CD14-positive monocyte (primary cell): ENCODE data around the gene CDIP1. TPM values are rescaled to one million over a fixed set of nuclear protein-coding genes. Genes with fewer than 3 reads are reported as not detected.

ENCODE experiments used
- DNase-seq, 3 donors: peaks; one replicate each; pipeline ENCODE4 v3.0.0-alpha.2; 2011 to 2022
- H2AFZ ChIP-seq: 2 replicates; pipeline ENCODE4 v1.6.0; 2012; ENCODE audit warnings: mild to moderate bottlenecking, low read depth, low read length, inconsistent platforms; ENCODE audit not compliant: insufficient read depth, poor library complexity, severe bottlenecking
- H3K27ac ChIP-seq, 2 donors: 1 replicate in 1 of 2; 2 replicates in 1 of 2; pipeline ENCODE4 v1.5.1; 2012 to 2013; ENCODE audit warnings: low read length in 2 of 2, control low read depth in 1 of 2, inconsistent platforms in 1 of 2, low read depth in 1 of 2, mild to moderate bottlenecking in 1 of 2
- H3K27me3 ChIP-seq, 2 donors: one replicate each; pipeline versions ENCODE4 v1.6.0 to v1.6.1; 2011 to 2013; ENCODE audit warnings: low read length in 2 of 2; ENCODE audit not compliant: control insufficient read depth in 2 of 2, insufficient read depth in 2 of 2
- H3K36me3 ChIP-seq, 2 donors: replicated peaks in 1 of 2; 1 replicate in 1 of 2; 2 replicates in 1 of 2; pipeline versions ENCODE4 v1.5.1 to v1.6.1; 2012 to 2013; ENCODE audit warnings: low read length in 2 of 2, control low read depth in 1 of 2, inconsistent platforms in 1 of 2, mild to moderate bottlenecking in 1 of 2; ENCODE audit not compliant: insufficient read depth in 2 of 2, control insufficient read depth in 1 of 2
- H3K4me1 ChIP-seq, 2 donors: 1 replicate in 1 of 2; 2 replicates in 1 of 2; pipeline versions ENCODE4 v1.5.1 to v1.6.1; 2012 to 2013; ENCODE audit warnings: low read length in 2 of 2, control low read depth in 1 of 2, inconsistent platforms in 1 of 2, mild to moderate bottlenecking in 1 of 2, moderate library complexity in 1 of 2; ENCODE audit not compliant: insufficient read depth in 2 of 2, control insufficient read depth in 1 of 2
- H3K4me2 ChIP-seq: replicated peaks from 2 replicates; pipeline ENCODE3; 2012; ENCODE audit warnings: low read length, moderate library complexity, mild to moderate bottlenecking; ENCODE audit not compliant: poor library complexity, severe bottlenecking; ENCODE audit errors: extremely low read depth
- H3K4me3 ChIP-seq, 3 experiments: fragments of 200-600 bp in 1 of 3; sonication (generic) in 1 of 3; replicated peaks in 1 of 3; 1 replicate in 2 of 3; 2 replicates in 1 of 3; pipeline ENCODE4 v1.5.1; 2011 to 2013; ENCODE audit warnings: low read length in 3 of 3, mild to moderate bottlenecking in 3 of 3, control low read depth in 2 of 3, low read depth in 2 of 3, inconsistent platforms in 1 of 3, moderate library complexity in 1 of 3
- H3K79me2 ChIP-seq: 2 replicates; pipeline ENCODE4 v1.6.0; 2012; ENCODE audit warnings: mild to moderate bottlenecking, control low read depth, inconsistent platforms, low read length, moderate library complexity; ENCODE audit not compliant: insufficient read depth
- H3K9ac ChIP-seq: 2 replicates; pipeline ENCODE4 v1.6.0; 2017; ENCODE audit warnings: low read length, mild to moderate bottlenecking; ENCODE audit not compliant: insufficient read depth, poor library complexity, severe bottlenecking
- H3K9me3 ChIP-seq, 2 donors: replicated peaks in 1 of 2; 1 replicate in 1 of 2; 2 replicates in 1 of 2; pipeline versions ENCODE4 v1.5.1 to v1.6.1; 2012 to 2013; ENCODE audit warnings: low read length in 2 of 2, control low read depth in 1 of 2; ENCODE audit not compliant: control insufficient read depth in 1 of 2, insufficient read depth in 1 of 2
- H4K20me1 ChIP-seq: 2 replicates; pipeline ENCODE4 v1.6.0; 2012; ENCODE audit warnings: mild to moderate bottlenecking, low read length, control low read depth, moderate library complexity; ENCODE audit not compliant: insufficient read depth
- H3K27ac Mint-ChIP-seq, 7 donors: one replicate each; pipeline ENCODE4 v1.8.0; 2020; ENCODE audit warnings: mild to moderate bottlenecking in 7 of 7, mixed read lengths in 7 of 7, moderate library complexity in 6 of 7, inconsistent platforms in 2 of 7
- H3K27me3 Mint-ChIP-seq, 3 donors: one replicate each; pipeline ENCODE4 v1.8.0; 2021 to 2022; ENCODE audit warnings: low read depth in 3 of 3, mild to moderate bottlenecking in 3 of 3, mixed read lengths in 3 of 3, moderate library complexity in 3 of 3, inconsistent platforms in 1 of 3
- H3K36me3 Mint-ChIP-seq, 2 donors: one replicate each; pipeline ENCODE4 v1.8.0; 2020; ENCODE audit warnings: mixed read lengths in 2 of 2, inconsistent platforms in 1 of 2, mild to moderate bottlenecking in 1 of 2
- H3K4me1 Mint-ChIP-seq: one replicate; pipeline ENCODE4 v1.8.0; 2020; ENCODE audit warnings: mild to moderate bottlenecking, mixed read lengths
- H3K4me3 Mint-ChIP-seq, 2 donors: one replicate each; pipeline ENCODE4 v1.8.0; 2020; ENCODE audit warnings: mild to moderate bottlenecking in 2 of 2, mixed read lengths in 2 of 2, moderate library complexity in 1 of 2
- H3K9me3 Mint-ChIP-seq, 7 donors: one replicate each; pipeline ENCODE4 v1.8.0; 2020 to 2022; ENCODE audit warnings: mixed read lengths in 7 of 7, mild to moderate bottlenecking in 6 of 7, moderate library complexity in 6 of 7, inconsistent platforms in 2 of 7
- CTCF ChIP-seq: fragments of 200-600 bp; IDR thresholded peaks from one replicate; pipeline ENCODE4 v1.8.0; 2022; ENCODE audit warnings: antibody characterized with exemption, mild to moderate bottlenecking
- WGBS: methylation state at CpG from one replicate; pipeline ENCODE4 v1.1.5; 2013; ENCODE audit warnings: missing lambda C conversion rate; ENCODE audit not compliant: insufficient coverage; 5-methylcytosine and 5-hydroxymethylcytosine counted together
- intact Hi-C, 2 donors: fragments of 100-400 bp; cut with micrococcal nuclease; formaldehyde crosslinking; loops; one replicate each; pipeline versions ENCODE4 v1.15.0 to v1.15.1; 2023
- polyA plus RNA-seq, 3 donors: library from polyadenylated mRNA; depleted of rRNA in 1 of 3; unstranded in 2 of 3; stranded (reverse) in 1 of 3; fragments of 300-500 nt in 2 of 3; fragments of >200 nt in 1 of 3; fragmentation: Illumina TruSeq in 2 of 3; gene quantifications; 1 replicate in 2 of 3; 2 replicates in 1 of 3; pipeline ENCODE4 v1.2.3, GENCODE V29; 2012 to 2021

CDIP1 gene
- polyA plus RNA-seq, 3 donors, result 8.6 to 11.2 (median 10.8) TPM

- no peak overlapping the region for H3K9ac ChIP-seq
- H3K27ac Mint-ChIP-seq, result no peak overlapping the region
Measured at GRCh38 chr16:4578961-4579530, 40.5 kb upstream of the CDIP1 start.

DNA sequence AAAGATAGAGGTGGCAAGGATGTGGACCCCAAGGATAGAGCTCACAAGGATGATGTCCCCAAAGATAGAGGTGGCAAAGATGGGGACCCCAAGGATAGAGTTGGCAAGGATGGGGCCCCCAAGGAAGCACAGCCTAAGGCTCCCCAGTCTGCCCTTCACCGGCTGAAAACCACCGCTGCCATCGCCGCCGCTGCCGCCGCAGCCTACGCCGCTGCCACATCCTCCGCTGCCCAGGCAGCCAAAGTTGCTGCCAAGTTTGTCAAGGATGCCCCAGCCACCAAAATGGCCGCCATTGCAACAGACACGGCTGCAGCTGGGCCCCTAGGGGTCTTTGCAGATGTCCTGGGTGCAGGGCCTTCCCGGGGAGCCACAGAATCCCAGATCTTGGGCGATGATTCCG is 37.4 kb upstream of the CDIP1 start:
- intact Hi-C loops, result no loop called here
- no peak for TF ChIP-seq CTCF
- peaks cover 0 to 2% of the 10 kb centered on the region in 2 donors for H3K4me1 ChIP-seq
- no peaks in the 10 kb centered on the region for H3K79me2 ChIP-seq
- H2AFZ ChIP-seq, result no peak overlapping the region
- no peak for DNase-seq
- no peak overlapping the region for H3K4me2 ChIP-seq
- H3K9ac ChIP-seq, result no peak overlapping the region
- no peak overlapping the region for H3K27ac ChIP-seq
- H3K4me3 ChIP-seq, result no peak overlapping the region
- no peaks in the 10 kb centered on the region for H3K27me3 ChIP-seq
- H3K36me3 ChIP-seq, result no peaks in the 10 kb centered on the region
- no peak overlapping the region for H3K4me3 Mint-ChIP-seq
- peaks cover 0 to 1% (median 0%) of the 10 kb centered on the region in 3 donors for H3K27me3 Mint-ChIP-seq
- H3K9me3 ChIP-seq, result no peaks in the 10 kb centered on the region
- 95% methylated on average over 15 of the region's 15 CpGs for WGBS
- H3K27ac Mint-ChIP-seq, result no peak overlapping the region
- peaks cover 6% of the 10 kb centered on the region for H3K4me1 Mint-ChIP-seq
- H3K9me3 Mint-ChIP-seq, result no peaks in the 10 kb centered on the region
- no peaks in the 10 kb centered on the region for H4K20me1 ChIP-seq
- no peaks in the 10 kb centered on the region for H3K36me3 Mint-ChIP-seq

More at GRCh38 chr16:4578961-4579530, 40.5 kb upstream of the CDIP1 start:
- DNase-seq, result no peak
- Histone ChIP-seq H3K36me3 (no peaks in the 10 kb centered on the region), H3K79me2 (no peaks in the 10 kb centered on the region), H2AFZ (no peak overlapping the region), H3K27me3 (no peaks in the 10 kb centered on the region), H3K4me3 (no peak overlapping the region), H3K4me2 (no peak overlapping the region), H3K27ac (no peak overlapping the region), H4K20me1 (no peaks in the 10 kb centered on the region), H3K9me3 (no peaks in the 10 kb centered on the region), H3K4me1 (peaks cover 0 to 2% of the 10 kb centered on the region in 2 donors)
- Mint-ChIP-seq H3K27me3 (no peaks in the 10 kb centered on the region), H3K9me3 (peaks cover 0 to 1% (median 0%) of the 10 kb centered on the region in 7 donors), H3K4me1 (peaks cover 4% of the 10 kb centered on the region), H3K4me3 (no peak overlapping the region), H3K36me3 (no peaks in the 10 kb centered on the region)
- TF ChIP-seq CTCF, result no peak
- intact Hi-C loops, result no loop called here
- 96% methylated on average over 7 of the region's 13 CpGs for WGBS
